ENCODE results near the gene TNFRSF12A. TPM values are rescaled to one million over a fixed set of nuclear protein-coding genes. Genes with fewer than 3 reads are reported as not detected.
A peak's percentile ranks its signal among the peaks of the same experiment; 100 is the strongest.

TNFRSF12A gene
- total RNA-seq, 1 donor from 2014 or later = 0.47 TPM

GRCh38 chr16:3000540-3000939 lies 19.6 kb upstream of the TNFRSF12A start:
- Mint-ChIP-seq H3K27ac (no peak overlapping the region), H3K27me3 (peaks cover 9% of the 10 kb centered on the region), H3K4me1 (peaks cover 6% of the 10 kb centered on the region), H3K36me3 (ENCODE audit: low read depth) (no peaks in the 10 kb centered on the region), H3K9me3 (no peaks in the 10 kb centered on the region), H3K4me3 (no peak overlapping the region)
- TF ChIP-seq CTCF (IDR thresholded peaks at IDR 0.05) = no peak
- DNase-seq (no peak), ATAC-seq (ENCODE audit: low read depth) (no peak)
- intact Hi-C loops (cut with micrococcal nuclease) = no loop called here
- POLR2A ChIA-PET = no interaction called here
- CTCF ChIA-PET = interaction anchor here (1.8 kb wide), 1 partner anchor 129 kb away, joined by 5 read pairs; no protein-coding TSS in a partner anchor

GRCh38 chr16:3001316-3001715 lies 18.9 kb upstream of the TNFRSF12A start:
- Mint-ChIP-seq H3K27me3 (peaks cover 9% of the 10 kb centered on the region), H3K27ac (no peak overlapping the region), H3K4me3 (no peak overlapping the region), H3K36me3 (ENCODE audit: low read depth) (no peaks in the 10 kb centered on the region), H3K4me1 (peaks cover 6% of the 10 kb centered on the region), H3K9me3 (no peaks in the 10 kb centered on the region)
- intact Hi-C loops (cut with micrococcal nuclease) = no loop called here
- ATAC-seq (ENCODE audit: low read depth) (no peak), DNase-seq (no peak)
- POLR2A ChIA-PET = no interaction called here
- TF ChIP-seq CTCF (IDR thresholded peaks at IDR 0.05) = no peak
- CTCF ChIA-PET = interaction anchor here (0.8 to 2.1 kb wide), 3 partner anchors 21 to 128 kb away, joined by 3 to 5 read pairs (median 5); no protein-coding TSS in a partner anchor

- no peaks in the 10 kb centered on the region for H3K9me3 Mint-ChIP-seq
- intact Hi-C loops (cut with micrococcal nuclease) = loop anchor here (1.0 kb wide), 5 partner anchors 17 to 163 kb away; partner anchors contain the start of genes THOC6 and TNFRSF12A
- DNase-seq = peak; percentile 87
- TF ChIP-seq CTCF (IDR thresholded peaks at IDR 0.05) = no peak
- H3K4me1 Mint-ChIP-seq = peaks cover 28% of the 10 kb centered on the region
- peaks cover 11% of the 10 kb centered on the region for H3K27me3 Mint-ChIP-seq
- ChIA-PET CTCF (interaction anchor here (0.6 to 2.7 kb wide), 17 partner anchors 9 to 879 kb away, joined by 3 to 62 read pairs (median 6); partner anchors contain the start of genes FLYWCH2, HCFC1R1, THOC6 and TNFRSF12A), POLR2A (interaction anchor here (0.5 to 5.4 kb wide), 11 partner anchors 16 to 191 kb away, joined by 3 to 40 read pairs (median 4); partner anchors contain the start of genes HCFC1R1, PKMYT1, THOC6 and TNFRSF12A)
- peak overlapping the region; percentile 67 for H3K4me3 Mint-ChIP-seq
- peak overlapping the region; percentile 53 for H3K27ac Mint-ChIP-seq
- H3K36me3 Mint-ChIP-seq (ENCODE audit: low read depth) = no peaks in the 10 kb centered on the region
- ATAC-seq (ENCODE audit: low read depth) = peak; percentile 98
Measured at GRCh38 chr16:3003582-3004270, 16.4 kb upstream of the TNFRSF12A start.

GRCh38 chr16:3004319-3004718 lies 15.8 kb upstream of the TNFRSF12A start:
- peak overlapping the region; percentile 65 for H3K4me3 Mint-ChIP-seq
- no peak for TF ChIP-seq CTCF (IDR thresholded peaks at IDR 0.05)

More at GRCh38 chr16:3004319-3004718, 15.8 kb upstream of the TNFRSF12A start:
- Mint-ChIP-seq H3K27me3 (peaks cover 8% of the 10 kb centered on the region), H3K36me3 (ENCODE audit: low read depth) (no peaks in the 10 kb centered on the region), H3K9me3 (no peaks in the 10 kb centered on the region), H3K4me1 (peaks cover 29% of the 10 kb centered on the region), H3K27ac (no peak overlapping the region)
- intact Hi-C loops (cut with micrococcal nuclease) = loop anchor here (1.0 kb wide), 3 partner anchors 16 to 21 kb away; partner anchors contain the start of genes THOC6 and TNFRSF12A
- ChIA-PET POLR2A (interaction anchor here (0.5 to 5.4 kb wide), 11 partner anchors 16 to 191 kb away, joined by 3 to 40 read pairs (median 4); partner anchors contain the start of genes HCFC1R1, PKMYT1, THOC6 and TNFRSF12A), CTCF (interaction anchor here (0.6 to 2.7 kb wide), 17 partner anchors 8 to 879 kb away, joined by 3 to 62 read pairs (median 6); partner anchors contain the start of genes FLYWCH2, HCFC1R1, THOC6 and TNFRSF12A)
- no peak for ATAC-seq (ENCODE audit: low read depth)
- DNase-seq = no peak

All from activated B cell treated with CpG ODN at 0.5 μM for 24 hours (primary cell).